22Rv1 (cell line): Measurements from ENCODE around the gene PRDM9.

Source experiments
- H3K27ac ChIP-seq: fragments of 450-650 bp; 2 replicates; pipeline ENCODE4 v1.5.1; 2017
- ZFX ChIP-seq: fragments of 450-650 bp; IDR thresholded peaks from 2 replicates; pipeline ENCODE4 v1.6.1; 2017; ENCODE audit warnings: antibody characterized with exemption, borderline replicate concordance
- TF ChIP-seq, protein P1 (sequence below): fragments of 450-650 bp; IDR thresholded peaks from 2 replicates; pipeline ENCODE4 v1.5.1; 2017; ENCODE audit warnings: mild to moderate bottlenecking

PRDM9 gene

GRCh38 chr5:23528677-23529076 lies 21.3 kb downstream of the PRDM9 start:
- no peak overlapping the region for H3K27ac ChIP-seq
- TF ChIP-seq, protein P1, sequence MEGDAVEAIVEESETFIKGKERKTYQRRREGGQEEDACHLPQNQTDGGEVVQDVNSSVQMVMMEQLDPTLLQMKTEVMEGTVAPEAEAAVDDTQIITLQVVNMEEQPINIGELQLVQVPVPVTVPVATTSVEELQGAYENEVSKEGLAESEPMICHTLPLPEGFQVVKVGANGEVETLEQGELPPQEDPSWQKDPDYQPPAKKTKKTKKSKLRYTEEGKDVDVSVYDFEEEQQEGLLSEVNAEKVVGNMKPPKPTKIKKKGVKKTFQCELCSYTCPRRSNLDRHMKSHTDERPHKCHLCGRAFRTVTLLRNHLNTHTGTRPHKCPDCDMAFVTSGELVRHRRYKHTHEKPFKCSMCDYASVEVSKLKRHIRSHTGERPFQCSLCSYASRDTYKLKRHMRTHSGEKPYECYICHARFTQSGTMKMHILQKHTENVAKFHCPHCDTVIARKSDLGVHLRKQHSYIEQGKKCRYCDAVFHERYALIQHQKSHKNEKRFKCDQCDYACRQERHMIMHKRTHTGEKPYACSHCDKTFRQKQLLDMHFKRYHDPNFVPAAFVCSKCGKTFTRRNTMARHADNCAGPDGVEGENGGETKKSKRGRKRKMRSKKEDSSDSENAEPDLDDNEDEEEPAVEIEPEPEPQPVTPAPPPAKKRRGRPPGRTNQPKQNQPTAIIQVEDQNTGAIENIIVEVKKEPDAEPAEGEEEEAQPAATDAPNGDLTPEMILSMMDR, result no peak
- no peak for TF ChIP-seq ZFX

GRCh38 chr5:23530571-23530970 lies 23.2 kb downstream of the PRDM9 start:
- no peak overlapping the region for H3K27ac ChIP-seq
- TF ChIP-seq, protein P1, result no peak
- no peak for TF ChIP-seq ZFX

DNA sequence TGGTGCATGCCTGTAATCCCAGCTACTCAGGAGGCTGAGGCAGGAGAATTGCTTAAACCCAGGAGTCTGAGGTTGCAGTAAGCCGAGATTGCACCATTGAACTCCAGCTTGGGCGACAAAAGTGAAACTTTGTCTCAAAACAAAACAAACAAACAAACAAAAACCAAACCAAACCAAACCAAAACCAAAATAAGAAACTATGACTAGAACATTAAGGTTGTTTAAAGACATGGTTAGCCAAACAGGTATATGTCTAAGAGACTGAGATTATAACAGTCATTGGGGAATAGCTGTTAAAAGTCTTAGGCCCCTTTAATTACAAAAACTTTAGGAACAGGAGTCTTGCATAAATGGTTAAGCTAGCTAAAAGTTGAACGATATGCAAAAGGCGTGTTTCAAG lies 63.6 kb downstream of the PRDM9 start:
- TF ChIP-seq, protein P1, result no peak
- TF ChIP-seq ZFX, result no peak
- H3K27ac ChIP-seq, result no peak overlapping the region
